ENCODE measurements around the gene PEX11B.
"Not testable (repeated sequence)": the region's sequence is repeated elsewhere in the genome, so short reads cannot be mapped to it uniquely, and the experiment has no call there.

The PEX11B gene

GRCh38 chr1:145936247-145936646 is 17.7 kb upstream of the PEX11B start:
- Histone ChIP-seq H3K4me3 (replicated peaks; ENCODE audit: low read depth, low read length) (no peak overlapping the region), H3K36me3 (ENCODE audit: control insufficient read depth, insufficient read depth, low read length) (peaks cover 2% of the 10 kb centered on the region), H3K27me3 (replicated peaks; ENCODE audit: control insufficient read depth, insufficient read depth, low read length) (no peaks in the 10 kb centered on the region)
- TF ChIP-seq, protein P1, sequence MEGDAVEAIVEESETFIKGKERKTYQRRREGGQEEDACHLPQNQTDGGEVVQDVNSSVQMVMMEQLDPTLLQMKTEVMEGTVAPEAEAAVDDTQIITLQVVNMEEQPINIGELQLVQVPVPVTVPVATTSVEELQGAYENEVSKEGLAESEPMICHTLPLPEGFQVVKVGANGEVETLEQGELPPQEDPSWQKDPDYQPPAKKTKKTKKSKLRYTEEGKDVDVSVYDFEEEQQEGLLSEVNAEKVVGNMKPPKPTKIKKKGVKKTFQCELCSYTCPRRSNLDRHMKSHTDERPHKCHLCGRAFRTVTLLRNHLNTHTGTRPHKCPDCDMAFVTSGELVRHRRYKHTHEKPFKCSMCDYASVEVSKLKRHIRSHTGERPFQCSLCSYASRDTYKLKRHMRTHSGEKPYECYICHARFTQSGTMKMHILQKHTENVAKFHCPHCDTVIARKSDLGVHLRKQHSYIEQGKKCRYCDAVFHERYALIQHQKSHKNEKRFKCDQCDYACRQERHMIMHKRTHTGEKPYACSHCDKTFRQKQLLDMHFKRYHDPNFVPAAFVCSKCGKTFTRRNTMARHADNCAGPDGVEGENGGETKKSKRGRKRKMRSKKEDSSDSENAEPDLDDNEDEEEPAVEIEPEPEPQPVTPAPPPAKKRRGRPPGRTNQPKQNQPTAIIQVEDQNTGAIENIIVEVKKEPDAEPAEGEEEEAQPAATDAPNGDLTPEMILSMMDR (IDR thresholded peaks at IDR 0.05; ENCODE audit: insufficient read depth, low read length, poor library complexity, severe bottlenecking), result no peak
- no peak for DNase-seq (ENCODE audit: extremely low read depth, insufficient read length)

DNA sequence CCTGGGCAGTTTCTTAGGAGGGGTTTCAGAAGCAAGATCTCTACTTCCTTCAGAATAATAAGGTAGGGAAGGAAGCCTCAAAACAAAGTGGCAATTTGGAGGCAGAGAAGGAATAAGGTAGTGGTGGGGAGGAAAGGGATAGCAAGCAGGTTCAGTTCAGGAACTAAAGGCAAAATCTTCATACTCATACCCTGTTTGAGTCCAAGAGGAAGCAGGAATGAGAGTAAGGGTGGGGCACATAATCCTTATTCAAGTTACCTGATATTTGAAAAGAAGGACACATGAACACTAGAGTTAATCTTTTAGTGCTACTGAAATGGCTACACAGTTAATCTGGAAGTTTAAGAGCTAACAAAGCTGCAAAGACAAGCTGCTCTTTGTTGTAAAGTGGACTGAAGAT is 17.2 kb upstream of the PEX11B start:
- H3K4me3 ChIP-seq (replicated peaks; ENCODE audit: low read depth, low read length), result no peak overlapping the region
- H3K36me3 ChIP-seq (ENCODE audit: control insufficient read depth, insufficient read depth, low read length), result peaks cover 2% of the 10 kb centered on the region
- no peak for DNase-seq (ENCODE audit: extremely low read depth, insufficient read length)
- TF ChIP-seq, protein P1 (IDR thresholded peaks at IDR 0.05; ENCODE audit: insufficient read depth, low read length, poor library complexity, severe bottlenecking), result no peak
- no peaks in the 10 kb centered on the region for H3K27me3 ChIP-seq (replicated peaks; ENCODE audit: control insufficient read depth, insufficient read depth, low read length)

GRCh38 chr1:145932522-145933009 is 14.0 kb upstream of the PEX11B start:
- not testable (repeated sequence) for H3K27me3 ChIP-seq (replicated peaks; ENCODE audit: control insufficient read depth, insufficient read depth, low read length); H3K36me3 ChIP-seq (ENCODE audit: control insufficient read depth, insufficient read depth, low read length); DNase-seq (ENCODE audit: extremely low read depth, insufficient read length); H3K4me3 ChIP-seq (replicated peaks; ENCODE audit: low read depth, low read length)

GRCh38 chr1:145927916-145928643 is 9.6 kb upstream of the PEX11B start:
- H3K27me3 ChIP-seq (replicated peaks; ENCODE audit: control insufficient read depth, insufficient read depth, low read length), result no peaks in the 10 kb centered on the region
- TF ChIP-seq, protein P1 (IDR thresholded peaks at IDR 0.05; ENCODE audit: insufficient read depth, low read length, poor library complexity, severe bottlenecking), result no peak
- DNase-seq (ENCODE audit: extremely low read depth, insufficient read length), result peak; percentile 23
- H3K36me3 ChIP-seq (ENCODE audit: control insufficient read depth, insufficient read depth, low read length), result peaks cover 1% of the 10 kb centered on the region
- peak overlapping the region; percentile 94 for H3K4me3 ChIP-seq (replicated peaks; ENCODE audit: low read depth, low read length)

DNA sequence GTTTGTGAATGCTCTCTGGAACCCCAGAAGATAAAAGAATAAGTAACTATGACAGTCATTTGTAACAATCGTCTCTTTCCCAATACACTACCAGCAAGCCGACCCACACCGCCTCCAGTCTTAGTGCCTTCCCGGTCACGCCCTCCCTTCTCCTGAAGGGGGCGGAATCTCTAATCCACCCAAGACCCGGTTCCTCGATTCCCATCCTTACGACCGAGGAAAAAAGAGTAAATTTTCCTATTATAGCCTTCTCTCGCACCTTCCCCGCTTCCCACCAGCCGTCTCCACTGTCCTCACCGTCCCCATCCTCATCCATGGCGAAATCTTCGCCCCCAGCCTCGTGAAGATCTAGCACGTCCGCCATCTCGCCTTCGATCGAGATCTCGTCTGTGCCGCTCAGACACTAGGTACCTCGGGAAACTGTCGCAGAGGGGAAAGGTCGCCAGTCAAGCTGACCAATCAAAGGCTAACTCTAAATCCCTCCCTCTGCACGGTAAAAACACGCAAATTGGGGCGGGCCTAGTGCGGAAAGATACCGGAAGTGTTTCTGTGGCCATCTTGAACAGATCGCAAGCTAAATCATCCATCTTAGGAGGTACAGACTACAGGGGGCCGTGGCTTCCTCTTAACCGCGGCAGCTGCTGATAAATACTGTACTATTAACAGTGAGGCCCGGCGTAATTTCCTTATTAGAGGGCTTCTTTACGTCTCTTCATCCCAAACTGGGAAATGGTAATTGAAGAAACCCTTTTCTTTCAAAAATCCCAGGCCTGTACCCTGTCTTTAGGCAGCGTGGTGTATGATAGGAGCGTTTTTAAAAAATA is 8.8 kb upstream of the PEX11B start, which contains the start of gene RBM8A:
Gene RBM8A, minus strand, starts transcription at position 422 of the 824 bp plus-strand sequence. Its CDS starts 58 bp downstream, at position 364.
- Histone ChIP-seq H3K4me3 (replicated peaks; ENCODE audit: low read depth, low read length) (peak within 1 kb of the TSS; percentile 94), H3K27me3 (replicated peaks; ENCODE audit: control insufficient read depth, insufficient read depth, low read length) (no peaks in the 10 kb centered on the region), H3K36me3 (ENCODE audit: control insufficient read depth, insufficient read depth, low read length) (peaks cover 1% of the 10 kb centered on the region)
- peak; percentile 85 for DNase-seq (ENCODE audit: extremely low read depth, insufficient read length)
- TF ChIP-seq, protein P1 (IDR thresholded peaks at IDR 0.05; ENCODE audit: insufficient read depth, low read length, poor library complexity, severe bottlenecking), result peak; percentile 64

GRCh38 chr1:145926686-145927062 is 8.2 kb upstream of the PEX11B start:
- DNase-seq (ENCODE audit: extremely low read depth, insufficient read length), result no peak
- Histone ChIP-seq H3K36me3 (ENCODE audit: control insufficient read depth, insufficient read depth, low read length) (peaks cover 1% of the 10 kb centered on the region), H3K4me3 (replicated peaks; ENCODE audit: low read depth, low read length) (peak overlapping the region; percentile 94), H3K27me3 (replicated peaks; ENCODE audit: control insufficient read depth, insufficient read depth, low read length) (no peaks in the 10 kb centered on the region)
- TF ChIP-seq, protein P1 (IDR thresholded peaks at IDR 0.05; ENCODE audit: insufficient read depth, low read length, poor library complexity, severe bottlenecking), result no peak

All from GM06990 (cell line).